Measurements from ENCODE around the gene SP3. TPM values are rescaled to one million over a fixed set of nuclear protein-coding genes. Genes with fewer than 3 reads are reported as not detected.
A peak's percentile ranks its signal among the peaks of the same experiment; 100 is the strongest.

SP3 gene
- total RNA-seq, 1 experiment from 2014 or later, result 73.8 TPM

DNA sequence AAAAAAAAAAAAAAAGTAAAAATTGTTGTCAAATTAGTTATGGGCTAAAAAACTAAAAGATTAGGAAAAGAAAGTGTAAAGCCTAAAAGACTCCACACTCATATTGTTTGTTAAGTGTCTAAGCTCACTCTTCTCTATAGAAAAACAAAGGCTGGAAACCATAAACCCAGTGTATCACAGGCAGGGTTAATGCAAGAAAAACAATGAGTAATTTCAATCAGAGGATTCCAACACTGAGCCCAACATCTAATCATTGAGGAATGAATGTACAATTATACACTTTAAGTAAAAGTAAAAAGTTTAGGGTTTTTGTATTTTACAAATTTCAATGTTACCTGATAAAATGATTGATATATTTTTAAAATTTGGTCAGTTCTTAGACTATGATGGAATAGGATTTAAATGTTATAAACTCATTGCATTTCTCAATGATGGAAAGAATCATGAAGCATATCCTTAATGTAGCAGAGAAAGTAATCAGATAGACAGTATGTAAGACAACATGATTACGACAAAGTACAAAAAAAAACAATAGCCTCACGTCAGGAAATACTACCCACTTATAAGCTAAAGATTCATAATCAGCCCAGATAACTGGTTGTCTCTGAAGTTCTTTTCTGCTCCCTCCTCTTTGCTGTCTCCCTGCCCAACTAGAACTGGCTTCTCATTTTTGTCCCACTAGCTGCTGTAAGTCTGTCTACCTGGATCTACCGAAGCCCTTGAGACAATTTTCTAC is 44.5 kb upstream of the SP3 start:
- ChIA-PET POLR2A (interaction anchor here (0.7 kb wide), 1 partner anchor 22 kb away, joined by 4 read pairs; no protein-coding TSS in a partner anchor), CTCF (interaction anchor here (0.8 kb wide), 1 partner anchor 110 kb away, joined by 3 read pairs; no protein-coding TSS in a partner anchor)
- no peak overlapping the region for H3K27ac Mint-ChIP-seq (ENCODE audit: low read depth, unreplicated experiment)
- no peak overlapping the region for H3K4me3 Mint-ChIP-seq (ENCODE audit: unreplicated experiment)
- H3K27me3 Mint-ChIP-seq (ENCODE audit: insufficient read depth, unreplicated experiment), result no peaks in the 10 kb centered on the region
- DNase-seq (ENCODE audit: unreplicated experiment), result peak; percentile 18
- intact Hi-C loops (cut with micrococcal nuclease), result no loop called here
- H3K36me3 Mint-ChIP-seq (ENCODE audit: insufficient read depth, unreplicated experiment), result no peaks in the 10 kb centered on the region
- TF ChIP-seq CTCF (IDR thresholded peaks at IDR 0.05; ENCODE audit: unreplicated experiment), result no peak
- no TSS peak for BruUV-seq (replicated peaks)
- H3K9me3 Mint-ChIP-seq (ENCODE audit: unreplicated experiment), result no peaks in the 10 kb centered on the region
- H3K4me1 Mint-ChIP-seq (ENCODE audit: insufficient read depth, unreplicated experiment), result peaks cover 5% of the 10 kb centered on the region

- Mint-ChIP-seq H3K9me3 (ENCODE audit: unreplicated experiment) (no peaks in the 10 kb centered on the region), H3K36me3 (ENCODE audit: insufficient read depth, unreplicated experiment) (no peaks in the 10 kb centered on the region), H3K4me3 (ENCODE audit: unreplicated experiment) (no peak overlapping the region), H3K27ac (ENCODE audit: low read depth, unreplicated experiment) (no peak overlapping the region), H3K4me1 (ENCODE audit: insufficient read depth, unreplicated experiment) (peaks cover 5% of the 10 kb centered on the region), H3K27me3 (ENCODE audit: insufficient read depth, unreplicated experiment) (no peaks in the 10 kb centered on the region)
- TF ChIP-seq CTCF (IDR thresholded peaks at IDR 0.05; ENCODE audit: unreplicated experiment), result no peak
- intact Hi-C loops (cut with micrococcal nuclease), result no loop called here
- ChIA-PET POLR2A (no interaction called here), CTCF (no interaction called here)
- DNase-seq (ENCODE audit: unreplicated experiment), result no peak
- BruUV-seq (replicated peaks), result no TSS peak
These were observed 43.5 kb upstream of the SP3 start for GRCh38 chr2:174008720-174009119.

DNA sequence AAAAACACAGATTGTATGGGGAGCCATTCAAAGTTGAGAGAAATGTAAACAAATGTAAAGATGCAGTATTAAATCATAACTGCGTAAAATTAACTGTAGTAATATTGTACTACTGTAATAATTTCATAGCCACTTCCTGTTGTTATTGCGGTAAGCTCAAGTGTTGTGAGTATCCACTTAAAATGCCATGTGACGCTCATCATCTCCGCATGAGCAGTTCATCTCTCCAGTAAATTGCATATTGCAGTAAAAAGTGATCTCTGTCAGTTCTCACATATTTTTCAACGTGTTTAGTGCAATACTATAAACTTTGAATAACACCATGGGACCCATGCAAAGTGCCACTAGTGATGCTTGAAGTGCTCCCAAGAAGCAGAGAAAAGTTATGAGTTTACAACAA is 41.8 kb upstream of the SP3 start:
- no peak for TF ChIP-seq CTCF (IDR thresholded peaks at IDR 0.05; ENCODE audit: unreplicated experiment)
- Mint-ChIP-seq H3K27ac (ENCODE audit: low read depth, unreplicated experiment) (no peak overlapping the region), H3K4me1 (ENCODE audit: insufficient read depth, unreplicated experiment) (peaks cover 5% of the 10 kb centered on the region), H3K36me3 (ENCODE audit: insufficient read depth, unreplicated experiment) (no peaks in the 10 kb centered on the region), H3K4me3 (ENCODE audit: unreplicated experiment) (no peak overlapping the region), H3K27me3 (ENCODE audit: insufficient read depth, unreplicated experiment) (no peaks in the 10 kb centered on the region), H3K9me3 (ENCODE audit: unreplicated experiment) (no peaks in the 10 kb centered on the region)
- POLR2A ChIA-PET, result no interaction called here
- no peak for DNase-seq (ENCODE audit: unreplicated experiment)
- CTCF ChIA-PET, result interaction anchor here (1.0 kb wide), 1 partner anchor 24 kb away, joined by 4 read pairs; no protein-coding TSS in a partner anchor
- no TSS peak for BruUV-seq (replicated peaks)
- intact Hi-C loops (cut with micrococcal nuclease), result no loop called here

- no peak for DNase-seq (ENCODE audit: unreplicated experiment)
- intact Hi-C loops (cut with micrococcal nuclease), result no loop called here
- H3K4me3 Mint-ChIP-seq (ENCODE audit: unreplicated experiment), result no peak overlapping the region
These were observed 40.7 kb upstream of the SP3 start for GRCh38 chr2:174005801-174006419.

More at GRCh38 chr2:174005801-174006419, 40.7 kb upstream of the SP3 start:
- BruUV-seq (replicated peaks), result no TSS peak
- no peaks in the 10 kb centered on the region for H3K36me3 Mint-ChIP-seq (ENCODE audit: insufficient read depth, unreplicated experiment)
- H3K9me3 Mint-ChIP-seq (ENCODE audit: unreplicated experiment), result no peaks in the 10 kb centered on the region
- no peaks in the 10 kb centered on the region for H3K27me3 Mint-ChIP-seq (ENCODE audit: insufficient read depth, unreplicated experiment)
- peak overlapping the region; percentile 17 for H3K27ac Mint-ChIP-seq (ENCODE audit: low read depth, unreplicated experiment)
- ChIA-PET CTCF (interaction anchor here (1.9 kb wide), 1 partner anchor 30 kb away, joined by 5 read pairs; no protein-coding TSS in a partner anchor), POLR2A (interaction anchor here (1.0 to 2.0 kb wide), 2 partner anchors 14 to 16 kb away, joined by 3 to 6 read pairs; no protein-coding TSS in a partner anchor)
- no peak for TF ChIP-seq CTCF (IDR thresholded peaks at IDR 0.05; ENCODE audit: unreplicated experiment)
- H3K4me1 Mint-ChIP-seq (ENCODE audit: insufficient read depth, unreplicated experiment), result peaks cover 5% of the 10 kb centered on the region

All from MCF 10A (cell line).